T-helper 1 cell treated with Interleukin-12 subunit alpha and Interleukin-12 subunit beta and Interleukin-4 antibody, amounts not matched to agents 30 μg/mL and 1 μg/mL, for 36 hours (primary cell): Measurements from ENCODE around the gene AQP3.

Experiments used
- H3K27ac Mint-ChIP-seq: one replicate; pipeline ENCODE4 v1.8.0; 2021; ENCODE audit warnings: mild to moderate bottlenecking, mixed read lengths
- H3K27me3 Mint-ChIP-seq: one replicate; pipeline ENCODE4 v1.8.0; 2021; ENCODE audit warnings: low read depth, mixed read lengths
- H3K36me3 Mint-ChIP-seq: one replicate; pipeline ENCODE4 v1.8.0; 2021; ENCODE audit warnings: low read depth, mixed read lengths
- H3K4me1 Mint-ChIP-seq: one replicate; pipeline ENCODE4 v1.8.0; 2021; ENCODE audit warnings: low read depth, mixed read lengths
- H3K4me3 Mint-ChIP-seq: one replicate; pipeline ENCODE4 v1.8.0; 2021; ENCODE audit warnings: mild to moderate bottlenecking, moderate library complexity, mixed read lengths
- H3K9me3 Mint-ChIP-seq: one replicate; pipeline ENCODE4 v1.8.0; 2021; ENCODE audit warnings: mixed read lengths

Gene AQP3

GRCh38 chr9:33468797-33469621 lies 21.6 kb upstream of the AQP3 start:
- H3K4me1 Mint-ChIP-seq: peaks cover 17% of the 10 kb centered on the region
- H3K4me3 Mint-ChIP-seq: no peak overlapping the region
- H3K36me3 Mint-ChIP-seq: peaks cover 29% of the 10 kb centered on the region
- H3K27ac Mint-ChIP-seq: no peak overlapping the region
- H3K27me3 Mint-ChIP-seq: no peaks in the 10 kb centered on the region
- H3K9me3 Mint-ChIP-seq: no peaks in the 10 kb centered on the region

GRCh38 chr9:33468215-33468730 lies 20.9 kb upstream of the AQP3 start:
- Mint-ChIP-seq H3K9me3 (no peaks in the 10 kb centered on the region), H3K4me1 (peaks cover 16% of the 10 kb centered on the region), H3K27ac (no peak overlapping the region), H3K36me3 (peaks cover 31% of the 10 kb centered on the region), H3K4me3 (no peak overlapping the region), H3K27me3 (no peaks in the 10 kb centered on the region)

- Mint-ChIP-seq H3K4me3 (no peak overlapping the region), H3K27ac (no peak overlapping the region), H3K27me3 (no peaks in the 10 kb centered on the region), H3K36me3 (peaks cover 35% of the 10 kb centered on the region), H3K9me3 (no peaks in the 10 kb centered on the region), H3K4me1 (peaks cover 11% of the 10 kb centered on the region)
These were observed 20.1 kb upstream of the AQP3 start for GRCh38 chr9:33467526-33467925.

GRCh38 chr9:33466565-33467495 lies 19.4 kb upstream of the AQP3 start:
- Mint-ChIP-seq H3K36me3 (peaks cover 36% of the 10 kb centered on the region), H3K4me1 (peaks cover 5% of the 10 kb centered on the region), H3K9me3 (no peaks in the 10 kb centered on the region), H3K27ac (no peak overlapping the region), H3K27me3 (no peaks in the 10 kb centered on the region), H3K4me3 (no peak overlapping the region)

- no peak overlapping the region for H3K27ac Mint-ChIP-seq
- H3K36me3 Mint-ChIP-seq: peaks cover 32% of the 10 kb centered on the region
- H3K4me3 Mint-ChIP-seq: no peak overlapping the region
- no peaks in the 10 kb centered on the region for H3K4me1 Mint-ChIP-seq
- H3K9me3 Mint-ChIP-seq: no peaks in the 10 kb centered on the region
- H3K27me3 Mint-ChIP-seq: no peaks in the 10 kb centered on the region
These were observed 18.5 kb upstream of the AQP3 start for GRCh38 chr9:33465596-33466564.

GRCh38 chr9:33465096-33465495 lies 17.7 kb upstream of the AQP3 start:
- Mint-ChIP-seq H3K36me3 (peaks cover 29% of the 10 kb centered on the region), H3K27ac (no peak overlapping the region), H3K4me1 (no peaks in the 10 kb centered on the region), H3K4me3 (no peak overlapping the region), H3K27me3 (no peaks in the 10 kb centered on the region), H3K9me3 (no peaks in the 10 kb centered on the region)

GRCh38 chr9:33464045-33464636 lies 16.7 kb upstream of the AQP3 start:
- H3K36me3 Mint-ChIP-seq: peaks cover 26% of the 10 kb centered on the region
- H3K4me1 Mint-ChIP-seq: peaks cover 1% of the 10 kb centered on the region
- H3K9me3 Mint-ChIP-seq: no peaks in the 10 kb centered on the region
- no peaks in the 10 kb centered on the region for H3K27me3 Mint-ChIP-seq
- H3K4me3 Mint-ChIP-seq: no peak overlapping the region
- H3K27ac Mint-ChIP-seq: no peak overlapping the region

GRCh38 chr9:33463151-33463550 lies 15.8 kb upstream of the AQP3 start:
- H3K9me3 Mint-ChIP-seq: no peaks in the 10 kb centered on the region
- H3K4me3 Mint-ChIP-seq: no peak overlapping the region
- H3K27ac Mint-ChIP-seq: no peak overlapping the region
- no peaks in the 10 kb centered on the region for H3K27me3 Mint-ChIP-seq
- peaks cover 10% of the 10 kb centered on the region for H3K4me1 Mint-ChIP-seq
- H3K36me3 Mint-ChIP-seq: peaks cover 25% of the 10 kb centered on the region

GRCh38 chr9:33461492-33461891 lies 14.1 kb upstream of the AQP3 start:
- H3K4me1 Mint-ChIP-seq: peaks cover 17% of the 10 kb centered on the region
- H3K4me3 Mint-ChIP-seq: no peak overlapping the region
- H3K9me3 Mint-ChIP-seq: no peaks in the 10 kb centered on the region
- no peak overlapping the region for H3K27ac Mint-ChIP-seq
- no peaks in the 10 kb centered on the region for H3K27me3 Mint-ChIP-seq
- peaks cover 24% of the 10 kb centered on the region for H3K36me3 Mint-ChIP-seq

- H3K4me1 Mint-ChIP-seq: peaks cover 22% of the 10 kb centered on the region
- peaks cover 24% of the 10 kb centered on the region for H3K36me3 Mint-ChIP-seq
- H3K27me3 Mint-ChIP-seq: no peaks in the 10 kb centered on the region
- no peaks in the 10 kb centered on the region for H3K9me3 Mint-ChIP-seq
- no peak overlapping the region for H3K4me3 Mint-ChIP-seq
- no peak overlapping the region for H3K27ac Mint-ChIP-seq
These were observed 13.5 kb upstream of the AQP3 start for GRCh38 chr9:33460854-33461253.

- H3K4me3 Mint-ChIP-seq: no peak overlapping the region
- H3K4me1 Mint-ChIP-seq: peaks cover 31% of the 10 kb centered on the region
- H3K9me3 Mint-ChIP-seq: no peaks in the 10 kb centered on the region
- no peaks in the 10 kb centered on the region for H3K27me3 Mint-ChIP-seq
- H3K36me3 Mint-ChIP-seq: peaks cover 12% of the 10 kb centered on the region
- H3K27ac Mint-ChIP-seq: peak overlapping the region; percentile 78
These were observed 11.7 kb upstream of the AQP3 start for GRCh38 chr9:33459115-33459514.

GRCh38 chr9:33458444-33458843 lies 11.1 kb upstream of the AQP3 start:
- Mint-ChIP-seq H3K36me3 (peaks cover 9% of the 10 kb centered on the region), H3K9me3 (no peaks in the 10 kb centered on the region), H3K27me3 (no peaks in the 10 kb centered on the region), H3K4me3 (peak overlapping the region; percentile 12), H3K27ac (peak overlapping the region; percentile 78), H3K4me1 (peaks cover 38% of the 10 kb centered on the region)

GRCh38 chr9:33455945-33456344 lies 8.6 kb upstream of the AQP3 start:
- Mint-ChIP-seq H3K27ac (peak overlapping the region; percentile 62), H3K36me3 (no peaks in the 10 kb centered on the region), H3K4me3 (peak overlapping the region; percentile 10), H3K27me3 (no peaks in the 10 kb centered on the region), H3K4me1 (peaks cover 52% of the 10 kb centered on the region), H3K9me3 (no peaks in the 10 kb centered on the region)
